Measurements from ENCODE around the gene ZNF644. TPM values are rescaled to one million over a fixed set of nuclear protein-coding genes. Genes with fewer than 3 reads are reported as not detected.

ZNF644 gene
- total RNA-seq, 2 donors from 2014 or later: 36.3 to 54.3 TPM

DNA sequence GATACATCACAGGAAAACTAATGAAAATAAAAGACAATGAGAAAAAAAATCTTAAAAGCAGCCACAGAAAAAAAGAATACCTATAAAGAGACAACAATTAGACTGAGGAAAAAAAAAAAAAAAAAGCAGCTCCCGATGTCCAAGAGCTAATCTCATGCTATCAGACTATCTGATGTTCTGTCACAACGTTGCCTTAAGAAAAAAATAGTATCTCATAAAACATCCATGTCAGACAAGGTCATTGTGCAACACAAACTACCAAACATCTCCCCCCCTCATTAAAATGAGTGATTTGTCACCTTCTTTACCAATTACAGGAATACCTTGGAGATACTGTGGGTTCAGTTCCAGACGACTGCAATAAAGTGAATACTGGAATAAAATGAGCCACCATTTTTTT lies 68.9 kb downstream of the ZNF644 start:
- TF ChIP-seq POLR2A (IDR thresholded peaks at IDR 0.05) (no peak), CTCF (IDR thresholded peaks at IDR 0.05) (no peak), POLR2AphosphoS5 (IDR thresholded peaks at IDR 0.05) (no peak)
- intact Hi-C loops (cut with DNase I): no loop called here
- Histone ChIP-seq H3K27me3 (replicated peaks; ENCODE audit: insufficient read depth) (no peaks in the 10 kb centered on the region), H3K36me3 (no peaks in the 10 kb centered on the region), H3K9me3 (no peaks in the 10 kb centered on the region), H3K4me1 (replicated peaks) (no peaks in the 10 kb centered on the region), H3K27ac (no peak overlapping the region), H3K4me3 (no peak overlapping the region)
- no peak for DNase-seq (ENCODE audit: low spot score)
- 55% methylated on average over 3 of the region's 3 CpGs for WGBS

DNA sequence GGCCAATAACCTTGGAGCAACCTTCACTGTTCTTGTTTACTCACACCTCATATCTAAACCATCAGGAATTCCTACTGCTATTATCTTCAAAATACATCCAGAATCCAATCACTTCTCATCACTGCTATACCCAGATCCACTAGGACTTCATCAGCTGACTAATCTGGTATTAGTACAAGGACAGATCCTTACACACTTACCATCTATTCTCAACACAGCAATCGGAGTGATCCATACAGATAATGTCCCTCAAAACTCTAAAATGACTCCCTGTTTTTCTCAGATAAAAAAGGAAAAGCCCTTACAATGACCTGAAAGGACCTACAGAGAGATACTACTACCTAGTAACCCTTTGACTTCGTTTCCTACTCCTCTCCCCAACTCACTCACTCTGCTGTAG lies 70.8 kb downstream of the ZNF644 start:
- no peaks in the 10 kb centered on the region for H3K27me3 ChIP-seq (replicated peaks; ENCODE audit: insufficient read depth)
- H3K4me1 ChIP-seq (replicated peaks): no peaks in the 10 kb centered on the region
- H3K9me3 ChIP-seq: no peaks in the 10 kb centered on the region
- no peak overlapping the region for H3K4me3 ChIP-seq
- no peak for DNase-seq (ENCODE audit: low spot score)
- no peak overlapping the region for H3K27ac ChIP-seq
- H3K36me3 ChIP-seq: no peaks in the 10 kb centered on the region
- intact Hi-C loops (cut with DNase I): no loop called here
- TF ChIP-seq CTCF (IDR thresholded peaks at IDR 0.05): no peak
- no peak for TF ChIP-seq POLR2AphosphoS5 (IDR thresholded peaks at IDR 0.05)
- TF ChIP-seq POLR2A (IDR thresholded peaks at IDR 0.05): no peak
- WGBS: 83% methylated on average over 2 of the region's 2 CpGs

GRCh38 chr1:90948301-90948700 lies 73.5 kb downstream of the ZNF644 start:
- Histone ChIP-seq H3K27me3 (replicated peaks; ENCODE audit: insufficient read depth) (no peaks in the 10 kb centered on the region), H3K36me3 (no peaks in the 10 kb centered on the region), H3K4me3 (no peak overlapping the region), H3K9me3 (no peaks in the 10 kb centered on the region), H3K4me1 (replicated peaks) (no peaks in the 10 kb centered on the region), H3K27ac (no peak overlapping the region)
- WGBS: 94% methylated on average over 7 of the region's 7 CpGs
- intact Hi-C loops (cut with DNase I): no loop called here
- TF ChIP-seq POLR2AphosphoS5 (IDR thresholded peaks at IDR 0.05): no peak
- no peak for TF ChIP-seq CTCF (IDR thresholded peaks at IDR 0.05)
- TF ChIP-seq POLR2A (IDR thresholded peaks at IDR 0.05): no peak
- no peak for DNase-seq (ENCODE audit: low spot score)

- Histone ChIP-seq H3K4me3 (no peak overlapping the region), H3K36me3 (no peaks in the 10 kb centered on the region), H3K27ac (no peak overlapping the region), H3K9me3 (no peaks in the 10 kb centered on the region), H3K27me3 (replicated peaks; ENCODE audit: insufficient read depth) (no peaks in the 10 kb centered on the region), H3K4me1 (replicated peaks) (no peaks in the 10 kb centered on the region)
- TF ChIP-seq POLR2A (IDR thresholded peaks at IDR 0.05) (no peak), CTCF (IDR thresholded peaks at IDR 0.05) (no peak), POLR2AphosphoS5 (IDR thresholded peaks at IDR 0.05) (no peak)
- intact Hi-C loops (cut with DNase I): no loop called here
- no peak for DNase-seq (ENCODE audit: low spot score)
- WGBS: 60% methylated on average over 1 of the region's 1 CpG
Measured at GRCh38 chr1:90946630-90947029, 75.2 kb downstream of the ZNF644 start.

DNA sequence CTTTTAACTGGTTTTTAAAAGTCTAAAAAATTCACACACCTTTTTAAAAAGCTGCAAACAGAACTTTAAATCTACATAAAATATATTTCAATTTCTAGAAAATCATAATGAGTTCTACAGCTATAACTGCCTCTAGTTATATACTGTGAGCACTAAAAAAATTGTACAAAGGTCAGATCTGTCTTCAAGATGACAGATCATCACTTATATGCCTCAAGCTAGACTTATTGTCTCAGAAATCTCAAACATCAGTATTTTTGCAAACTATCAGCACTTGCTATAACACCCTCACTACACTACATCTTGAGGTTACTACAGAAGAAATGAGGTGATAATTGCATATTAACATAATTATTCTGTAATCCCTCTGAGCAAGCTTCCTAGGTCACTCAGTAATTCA lies 76.5 kb downstream of the ZNF644 start:
- H3K4me1 ChIP-seq (replicated peaks): no peaks in the 10 kb centered on the region
- TF ChIP-seq CTCF (IDR thresholded peaks at IDR 0.05) (no peak), POLR2A (IDR thresholded peaks at IDR 0.05) (no peak), POLR2AphosphoS5 (IDR thresholded peaks at IDR 0.05) (no peak)
- no peaks in the 10 kb centered on the region for H3K27me3 ChIP-seq (replicated peaks; ENCODE audit: insufficient read depth)
- no peak overlapping the region for H3K27ac ChIP-seq
- intact Hi-C loops (cut with DNase I): no loop called here
- DNase-seq (ENCODE audit: low spot score): no peak
- no peaks in the 10 kb centered on the region for H3K9me3 ChIP-seq
- no peak overlapping the region for H3K4me3 ChIP-seq
- no peaks in the 10 kb centered on the region for H3K36me3 ChIP-seq

Measured in prostate gland (tissue), 2 donors.